Activated CD4-positive, alpha-beta T cell treated with anti-CD3 and anti-CD28 coated beads for 1 hour (primary cell): Measurements from ENCODE around the gene SOX5.

Experiments used
- DNase-seq: peaks from one replicate; pipeline ENCODE4 v3.0.0-alpha.2; 2020

The SOX5 gene

GRCh38 chr12:23670684-23671083, 278.8 kb downstream of the SOX5 start:
- DNase-seq, result no peak

GRCh38 chr12:23669691-23670090, 279.8 kb downstream of the SOX5 start:
- DNase-seq, result no peak

- no peak for DNase-seq
These were observed 282.6 kb downstream of the SOX5 start for GRCh38 chr12:23666866-23667265.

GRCh38 chr12:23662966-23663365, 286.5 kb downstream of the SOX5 start:
- DNase-seq, result no peak

- no peak for DNase-seq
These were observed 290.3 kb downstream of the SOX5 start for GRCh38 chr12:23659131-23659530.

- no peak for DNase-seq
These were observed 291.9 kb downstream of the SOX5 start for GRCh38 chr12:23657598-23657997.

- DNase-seq, result no peak
These were observed 293.6 kb downstream of the SOX5 start for GRCh38 chr12:23655884-23656283.

GRCh38 chr12:23655112-23655511, 294.4 kb downstream of the SOX5 start:
- DNase-seq, result no peak

GRCh38 chr12:23648546-23648945, 300.9 kb downstream of the SOX5 start:
- DNase-seq, result no peak

- no peak for DNase-seq
These were observed 308.7 kb downstream of the SOX5 start for GRCh38 chr12:23640754-23641153.

GRCh38 chr12:23634344-23634743, 315.1 kb downstream of the SOX5 start:
- DNase-seq, result no peak

- DNase-seq, result no peak
These were observed 317.6 kb downstream of the SOX5 start for GRCh38 chr12:23631786-23632377.

GRCh38 chr12:23630524-23630923, 318.9 kb downstream of the SOX5 start:
- DNase-seq, result no peak

- no peak for DNase-seq
These were observed 320.7 kb downstream of the SOX5 start for GRCh38 chr12:23628806-23629205.

GRCh38 chr12:23626791-23627190, 322.7 kb downstream of the SOX5 start:
- DNase-seq, result no peak

- no peak for DNase-seq
These were observed 327.6 kb downstream of the SOX5 start for GRCh38 chr12:23621900-23622299.

GRCh38 chr12:23618718-23619117, 330.8 kb downstream of the SOX5 start:
- no peak for DNase-seq

- DNase-seq, result no peak
These were observed 331.7 kb downstream of the SOX5 start for GRCh38 chr12:23617749-23618148.

GRCh38 chr12:23614280-23614679, 335.2 kb downstream of the SOX5 start:
- DNase-seq, result no peak

- DNase-seq, result no peak
These were observed 338.1 kb downstream of the SOX5 start for GRCh38 chr12:23611320-23611719.

GRCh38 chr12:23600919-23601318, 348.6 kb downstream of the SOX5 start:
- DNase-seq, result no peak

GRCh38 chr12:23596568-23596967, 352.9 kb downstream of the SOX5 start:
- no peak for DNase-seq

GRCh38 chr12:23587833-23588559, 361.5 kb downstream of the SOX5 start:
- no peak for DNase-seq

- no peak for DNase-seq
These were observed 363.7 kb downstream of the SOX5 start for GRCh38 chr12:23585782-23586163.
